Gastroesophageal sphincter (tissue), 4 donors: ENCODE results near the gene RBBP4. TPM values are rescaled to one million over a fixed set of nuclear protein-coding genes. Genes with fewer than 3 reads are reported as not detected.
A peak's percentile ranks its signal among the peaks of the same experiment; 100 is the strongest.

Experiments
- ATAC-seq: fragments of 150-250 bp; one replicate; pipeline ENCODE4 v1.9.1; 2016; ENCODE audit warnings: mild to moderate bottlenecking, moderate library complexity
- H3K27ac ChIP-seq, 4 donors: fragments of 200-600 bp; sonication (generic) in 3 of 4; 1 replicate in 3 of 4; 2 replicates in 1 of 4; pipeline ENCODE4 v1.5.1; 2016 to 2019
- H3K27me3 ChIP-seq: fragments of 200-600 bp; sonication (generic); one replicate; pipeline ENCODE4 v1.5.1; 2019
- H3K36me3 ChIP-seq, 2 donors: fragments of 200-600 bp; sonication (generic); one replicate each; pipeline ENCODE4 v1.5.1; 2019; ENCODE audit warnings: control low read depth in 1 of 2
- H3K4me1 ChIP-seq, 3 donors: fragments of 200-600 bp; sonication (generic); 1 replicate in 2 of 3; 2 replicates in 1 of 3; pipeline ENCODE4 v1.5.1; 2016 to 2019; ENCODE audit warnings: control low read depth in 2 of 3
- H3K4me3 ChIP-seq, 2 donors: fragments of 200-600 bp; sonication (generic); one replicate each; pipeline ENCODE4 v1.5.1; 2019; ENCODE audit warnings: mild to moderate bottlenecking in 1 of 2, moderate library complexity in 1 of 2
- H3K9me3 ChIP-seq, 3 donors: fragments of 200-600 bp; sonication (generic); one replicate each; pipeline ENCODE4 v1.5.1; 2017 to 2019; ENCODE audit warnings: control low read depth in 2 of 3
- EP300 ChIP-seq: sonication (generic); formaldehyde crosslinking; IDR thresholded peaks from one replicate; pipeline ENCODE4 v1.6.1; 2017; ENCODE audit warnings: antibody characterized with exemption, mild to moderate bottlenecking
- POLR2A ChIP-seq, 2 donors: fragments of 450-650 bp; IDR thresholded peaks; one replicate each; pipeline ENCODE4 v1.6.1; 2017; ENCODE audit warnings: antibody characterized with exemption in 2 of 2, mild to moderate bottlenecking in 2 of 2, moderate library complexity in 1 of 2
- POLR2AphosphoS5 ChIP-seq: sonication (generic); formaldehyde crosslinking; IDR thresholded peaks from one replicate; pipeline ENCODE4 v1.6.1; 2017; ENCODE audit warnings: antibody characterized with exemption
- WGBS, 2 donors: methylation state at CpG; one replicate each; pipeline ENCODE4 v1.1.5; 2018; ENCODE audit warnings: low coverage in 1 of 2; 5-methylcytosine and 5-hydroxymethylcytosine counted together
- total RNA-seq, 4 donors: library from RNA; depleted of rRNA; stranded (reverse); fragments of >200 nt; gene quantifications; one replicate each; pipeline ENCODE4 v1.1.0, GENCODE V29; 2016
- TF ChIP-seq, protein P1 (sequence below), 4 experiments: fragments of 200-600 bp in 2 of 4; fragments of 450-650 bp in 2 of 4; sonication (generic) in 1 of 4; IDR thresholded peaks; one replicate each; pipeline ENCODE4 v1.5.1; 2017 to 2019; ENCODE audit warnings: antibody characterized with exemption in 4 of 4, mild to moderate bottlenecking in 2 of 4, moderate library complexity in 2 of 4

The RBBP4 gene
- total RNA-seq, 4 donors from 2014 or later: 87.4 to 111 (median 100) TPM

GRCh38 chr1:32719681-32720275 lies 68.8 kb downstream of the RBBP4 start:
- H3K4me3 ChIP-seq: no peak overlapping the region
- no peaks in the 10 kb centered on the region for H3K36me3 ChIP-seq
- peaks cover 0 to 9% (median under 1%) of the 10 kb centered on the region in 3 donors for H3K4me1 ChIP-seq
- no peaks in the 10 kb centered on the region for H3K9me3 ChIP-seq
- WGBS, 2 donors: 60% methylated on average over 1 of the region's 4 CpGs; no CpG with 5 or more reads in 1 of the 2 donors
- no peak overlapping the region for H3K27ac ChIP-seq
- no peak for TF ChIP-seq EP300
- TF ChIP-seq POLR2A (IDR thresholded peaks at IDR 0.05): no peak
- no peak for TF ChIP-seq POLR2AphosphoS5
- TF ChIP-seq, protein P1, sequence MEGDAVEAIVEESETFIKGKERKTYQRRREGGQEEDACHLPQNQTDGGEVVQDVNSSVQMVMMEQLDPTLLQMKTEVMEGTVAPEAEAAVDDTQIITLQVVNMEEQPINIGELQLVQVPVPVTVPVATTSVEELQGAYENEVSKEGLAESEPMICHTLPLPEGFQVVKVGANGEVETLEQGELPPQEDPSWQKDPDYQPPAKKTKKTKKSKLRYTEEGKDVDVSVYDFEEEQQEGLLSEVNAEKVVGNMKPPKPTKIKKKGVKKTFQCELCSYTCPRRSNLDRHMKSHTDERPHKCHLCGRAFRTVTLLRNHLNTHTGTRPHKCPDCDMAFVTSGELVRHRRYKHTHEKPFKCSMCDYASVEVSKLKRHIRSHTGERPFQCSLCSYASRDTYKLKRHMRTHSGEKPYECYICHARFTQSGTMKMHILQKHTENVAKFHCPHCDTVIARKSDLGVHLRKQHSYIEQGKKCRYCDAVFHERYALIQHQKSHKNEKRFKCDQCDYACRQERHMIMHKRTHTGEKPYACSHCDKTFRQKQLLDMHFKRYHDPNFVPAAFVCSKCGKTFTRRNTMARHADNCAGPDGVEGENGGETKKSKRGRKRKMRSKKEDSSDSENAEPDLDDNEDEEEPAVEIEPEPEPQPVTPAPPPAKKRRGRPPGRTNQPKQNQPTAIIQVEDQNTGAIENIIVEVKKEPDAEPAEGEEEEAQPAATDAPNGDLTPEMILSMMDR (IDR thresholded peaks at IDR 0.05): no peak
- no peak for ATAC-seq
- no peaks in the 10 kb centered on the region for H3K27me3 ChIP-seq

- Histone ChIP-seq H3K4me1 (peaks cover 0 to 15% (median 10%) of the 10 kb centered on the region in 3 donors), H3K27ac (peak overlapping the region in 2 of 4 donors; percentile 21 to 30), H3K9me3 (no peaks in the 10 kb centered on the region), H3K36me3 (no peaks in the 10 kb centered on the region), H3K27me3 (no peaks in the 10 kb centered on the region), H3K4me3 (no peak overlapping the region)
- ATAC-seq: peak; percentile 88
- 61 to 67% methylated on average over 1 to 8 of the region's 14 CpGs for WGBS, 2 donors
- TF ChIP-seq, protein P1 (IDR thresholded peaks at IDR 0.05): no peak
- TF ChIP-seq POLR2AphosphoS5: peak; percentile 60
Observed at GRCh38 chr1:32724678-32725614, 73.9 kb downstream of the RBBP4 start.

GRCh38 chr1:32725615-32725982 lies 74.6 kb downstream of the RBBP4 start:
- peaks cover 0 to 15% (median 10%) of the 10 kb centered on the region in 3 donors for H3K4me1 ChIP-seq
- H3K27ac ChIP-seq: peak overlapping the region in 2 of 4 donors; percentile 21 to 30
- no peaks in the 10 kb centered on the region for H3K36me3 ChIP-seq
- no peaks in the 10 kb centered on the region for H3K27me3 ChIP-seq
- TF ChIP-seq POLR2AphosphoS5 (no peak), EP300 (no peak), POLR2A (IDR thresholded peaks at IDR 0.05) (no peak)
- TF ChIP-seq, protein P1 (IDR thresholded peaks at IDR 0.05): no peak
- no peak for ATAC-seq
- 79 to 80% methylated on average over 1 to 3 of the region's 3 CpGs for WGBS, 2 donors
- no peak overlapping the region for H3K4me3 ChIP-seq
- no peaks in the 10 kb centered on the region for H3K9me3 ChIP-seq

GRCh38 chr1:32727876-32728275 lies 76.9 kb downstream of the RBBP4 start:
- Histone ChIP-seq H3K27me3 (no peaks in the 10 kb centered on the region), H3K36me3 (no peaks in the 10 kb centered on the region), H3K27ac (no peak overlapping the region), H3K9me3 (no peaks in the 10 kb centered on the region), H3K4me3 (no peak overlapping the region), H3K4me1 (peaks cover 0 to 15% (median 10%) of the 10 kb centered on the region in 3 donors)
- TF ChIP-seq POLR2A (IDR thresholded peaks at IDR 0.05) (no peak), EP300 (no peak), POLR2AphosphoS5 (no peak)
- TF ChIP-seq, protein P1 (IDR thresholded peaks at IDR 0.05): no peak
- WGBS, 2 donors: 100% methylated on average over 1 of the region's 1 CpG; no CpG with 5 or more reads in 1 of the 2 donors
- ATAC-seq: no peak
